HG03342 (cell line): ENCODE data around the gene LGALS7B.

Experiments
- ATAC-seq: cut with Tn5 transposase; IDR thresholded peaks from one replicate; pipeline ENCODE4 v1.9.1; 2021; ENCODE audit warnings: mild to moderate bottlenecking, moderate library complexity; ENCODE audit not compliant: unreplicated experiment

The LGALS7B gene

DNA sequence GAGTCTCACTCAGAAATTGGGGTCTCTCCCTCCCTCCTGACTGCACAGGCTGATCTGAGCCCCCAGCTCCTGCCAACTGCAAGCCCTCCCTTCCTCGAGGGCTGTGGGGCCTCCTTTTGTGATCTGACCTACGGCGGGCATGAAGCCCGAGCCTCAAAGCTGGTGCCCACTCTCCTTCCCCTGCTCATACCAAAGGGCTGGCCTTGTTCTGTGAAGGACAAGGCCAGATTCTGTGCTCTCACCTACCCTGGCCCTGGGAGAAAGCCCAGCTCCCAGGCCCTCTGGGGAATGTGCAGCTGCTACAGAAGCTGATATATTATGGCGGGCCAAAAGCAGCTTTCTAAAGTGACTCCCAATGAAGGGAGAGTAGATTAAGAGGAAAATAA lies 51.6 kb downstream of the LGALS7B start:
- no peak for ATAC-seq
